GM23338 (cell line): Measurements from ENCODE around the gene SLC6A11. TPM values are rescaled to one million over a fixed set of nuclear protein-coding genes. Genes with fewer than 3 reads are reported as not detected.

Experiments used
- ATAC-seq: fragments of 200-7000 bp; cut with Tn5 transposase; 3 replicates; pipeline ENCODE4 v1.9.1; 2020
- DNase-seq: peaks from one replicate; pipeline ENCODE4 v3.0.0-alpha.2; 2015; ENCODE audit warnings: low spot score
- H2AFZ ChIP-seq: fragments of 200-600 bp; sonication (generic); 2 replicates; pipeline ENCODE4 v1.8.0; 2016; ENCODE audit warnings: antibody characterized with exemption, mild to moderate bottlenecking, moderate library complexity
- H3F3A ChIP-seq: fragments of 200-600 bp; sonication (generic); replicated peaks from 2 replicates; pipeline ENCODE4 v1.8.0; 2017; ENCODE audit warnings: antibody characterized with exemption, mixed run types, low read depth
- H3K27ac ChIP-seq: fragments of 200-600 bp; sonication (generic); 2 replicates; pipeline ENCODE4 v1.6.1; 2016; ENCODE audit warnings: low read depth
- H3K27me3 ChIP-seq: fragments of 200-600 bp; sonication (generic); 2 replicates; pipeline ENCODE4 v1.8.0; 2016; ENCODE audit warnings: mild to moderate bottlenecking, mixed run types, moderate library complexity; ENCODE audit not compliant: insufficient read depth
- H3K36me3 ChIP-seq: fragments of 200-600 bp; sonication (generic); 2 replicates; pipeline ENCODE4 v1.8.0; 2016; ENCODE audit warnings: mild to moderate bottlenecking; ENCODE audit not compliant: insufficient read depth
- H3K4me1 ChIP-seq: fragments of 200-600 bp; sonication (generic); 2 replicates; pipeline ENCODE4 v1.8.0; 2016; ENCODE audit warnings: mild to moderate bottlenecking, moderate library complexity; ENCODE audit not compliant: insufficient read depth
- H3K4me2 ChIP-seq: fragments of 200-600 bp; sonication (generic); 2 replicates; pipeline ENCODE4 v1.7.1; 2017; ENCODE audit warnings: mixed run types
- H3K4me3 ChIP-seq: fragments of 200-600 bp; sonication (generic); 2 replicates; pipeline ENCODE4 v1.6.1; 2016; ENCODE audit warnings: mixed run types
- H3K79me2 ChIP-seq: fragments of 200-600 bp; sonication (generic); replicated peaks from 2 replicates; pipeline ENCODE4 v1.8.0; 2017; ENCODE audit warnings: mild to moderate bottlenecking; ENCODE audit not compliant: insufficient read depth
- H3K9me2 ChIP-seq: fragments of 200-600 bp; sonication (generic); 2 replicates; pipeline ENCODE4 v1.8.0; 2017; ENCODE audit not compliant: insufficient read depth
- H4K20me1 ChIP-seq: fragments of 200-600 bp; sonication (generic); replicated peaks from 2 replicates; pipeline ENCODE4 v1.8.0; 2017; ENCODE audit warnings: mild to moderate bottlenecking; ENCODE audit not compliant: insufficient read depth
- H3K27ac Mint-ChIP-seq: 2 replicates; pipeline ENCODE4 v1.8.0; 2020; ENCODE audit warnings: inconsistent platforms, mild to moderate bottlenecking, moderate library complexity, mixed read lengths
- H3K27me3 Mint-ChIP-seq: 3 replicates; pipeline ENCODE4 v1.8.0; 2022; ENCODE audit warnings: low read depth, mild to moderate bottlenecking, moderate library complexity, mixed read lengths, inconsistent platforms; ENCODE audit not compliant: insufficient read depth, poor library complexity
- H3K36me3 Mint-ChIP-seq: 3 replicates; pipeline ENCODE4 v1.8.0; 2021; ENCODE audit warnings: low read depth, mild to moderate bottlenecking, inconsistent platforms, moderate library complexity, mixed read lengths
- H3K4me1 Mint-ChIP-seq: 3 replicates; pipeline ENCODE4 v1.8.0; 2020; ENCODE audit warnings: mild to moderate bottlenecking, inconsistent platforms, mixed read lengths
- H3K4me3 Mint-ChIP-seq: 3 replicates; pipeline ENCODE4 v1.8.0; 2021; ENCODE audit warnings: moderate library complexity, mild to moderate bottlenecking, inconsistent platforms, mixed read lengths
- H3K9me3 Mint-ChIP-seq: 3 replicates; pipeline ENCODE4 v1.8.0; 2020; ENCODE audit warnings: moderate library complexity, mild to moderate bottlenecking, inconsistent platforms, mixed read lengths
- CREB1 ChIP-seq: fragments of 250-450 bp; sonication (Bioruptor Pico); IDR thresholded peaks from 2 replicates; pipeline ENCODE4 v1.5.0; 2020; ENCODE audit warnings: low read depth, mild to moderate bottlenecking, moderate library complexity
- CTCF ChIP-seq, 2 experiments: fragments of 200-600 bp in 1 of 2; sonication (generic) in 1 of 2; conservative IDR thresholded peaks; 2 replicates each; pipeline versions ENCODE4 v1.5.1 to v1.6.1; 2016 to 2017; ENCODE audit warnings: antibody characterized with exemption in 2 of 2, low read depth in 2 of 2, mild to moderate bottlenecking in 2 of 2, moderate library complexity in 1 of 2
- ETS1 ChIP-seq: IDR thresholded peaks from 2 replicates; pipeline ENCODE4 v1.6.1; 2016; ENCODE audit warnings: antibody characterized with exemption
- EZH2 ChIP-seq: fragments of 200-600 bp; sonication (generic); IDR thresholded peaks from one replicate; pipeline ENCODE4 v1.8.0; 2017; ENCODE audit warnings: antibody characterized with exemption, mild to moderate bottlenecking, low read depth; ENCODE audit not compliant: unreplicated experiment
- REST ChIP-seq: IDR thresholded peaks from one replicate; pipeline ENCODE4 v1.6.1; 2018; ENCODE audit warnings: antibody characterized with exemption; ENCODE audit not compliant: unreplicated experiment
- STAT1 ChIP-seq: IDR thresholded peaks from one replicate; pipeline ENCODE4 v1.6.1; 2016; ENCODE audit warnings: antibody characterized with exemption; ENCODE audit not compliant: unreplicated experiment
- polyA plus RNA-seq: library from polyadenylated mRNA; unstranded; fragments of >200 nt; fragmentation: Nextera tagmentation; extraction: Ambion mirVana; gene quantifications from 2 replicates; pipeline ENCODE4 v1.2.1, GENCODE V29; 2016
- total RNA-seq: library from RNA; depleted of rRNA; stranded (reverse); fragments of >200 nt; shearing (Covaris generic); gene quantifications from 2 replicates; pipeline ENCODE4 v1.2.3, GENCODE V29; 2014

The SLC6A11 gene
- total and polyA plus RNA-seq, 2 experiments from 2014 or later: 0.47 to 1.1 TPM

GRCh38 chr3:10982782-10983181 is 166.8 kb downstream of the SLC6A11 start (continued):
- TF ChIP-seq REST: no peak
- TF ChIP-seq EZH2: no peak

GRCh38 chr3:10983219-10983916 is 167.3 kb downstream of the SLC6A11 start:
- Histone ChIP-seq H3K4me3 (no peak overlapping the region), H3K4me1 (peaks cover under 1% of the 10 kb centered on the region), H3F3A (no peaks in the 10 kb centered on the region), H4K20me1 (no peaks in the 10 kb centered on the region), H3K4me2 (no peak overlapping the region), H2AFZ (no peak overlapping the region), H3K27me3 (no peaks in the 10 kb centered on the region), H3K9me2 (no peaks in the 10 kb centered on the region), H3K79me2 (no peaks in the 10 kb centered on the region), H3K27ac (no peak overlapping the region), H3K36me3 (no peaks in the 10 kb centered on the region)
- Mint-ChIP-seq H3K27ac (no peak overlapping the region), H3K36me3 (no peaks in the 10 kb centered on the region), H3K4me3 (no peak overlapping the region), H3K27me3 (peaks cover 3% of the 10 kb centered on the region), H3K4me1 (peaks cover 26% of the 10 kb centered on the region), H3K9me3 (no peaks in the 10 kb centered on the region)
- no peak for TF ChIP-seq ETS1
- peak; percentile 75 to 89 for TF ChIP-seq CTCF (conservative IDR thresholded peaks at IDR 0.05; ENCODE audit: low read depth in 2 of 2)
- no peak for TF ChIP-seq STAT1
- DNase-seq (peak; percentile 80), ATAC-seq (peak; percentile 91)

- H3K4me1 Mint-ChIP-seq: peaks cover 21% of the 10 kb centered on the region
- no peaks in the 10 kb centered on the region for H3K27me3 ChIP-seq
- no peaks in the 10 kb centered on the region for H3K36me3 Mint-ChIP-seq
- no peak overlapping the region for H2AFZ ChIP-seq
- H3F3A ChIP-seq: no peaks in the 10 kb centered on the region
- H3K9me2 ChIP-seq: no peaks in the 10 kb centered on the region
- peaks cover 3% of the 10 kb centered on the region for H3K27me3 Mint-ChIP-seq
- H3K4me1 ChIP-seq: no peaks in the 10 kb centered on the region; the same call in 1 of the 2 replicates
- no peaks in the 10 kb centered on the region for H3K36me3 ChIP-seq
- DNase-seq (no peak), ATAC-seq (no peak)
- H3K4me2 ChIP-seq: no peak overlapping the region
- no peaks in the 10 kb centered on the region for H4K20me1 ChIP-seq
- no peaks in the 10 kb centered on the region for H3K9me3 Mint-ChIP-seq
- H3K27ac ChIP-seq: no peak overlapping the region
- H3K79me2 ChIP-seq: no peaks in the 10 kb centered on the region
- H3K4me3 ChIP-seq: no peak overlapping the region
- no peak overlapping the region for H3K4me3 Mint-ChIP-seq
- H3K27ac Mint-ChIP-seq: no peak overlapping the region
- TF ChIP-seq STAT1 (no peak), CTCF (conservative IDR thresholded peaks at IDR 0.05; ENCODE audit: low read depth in 2 of 2) (no peak), EZH2 (no peak), CREB1 (CRISPR knock-in tag) (no peak)
These were observed 168.4 kb downstream of the SLC6A11 start for GRCh38 chr3:10984371-10984896.
